MCF 10A (cell line): ENCODE data around the gene MB. TPM values are rescaled to one million over a fixed set of nuclear protein-coding genes. Genes with fewer than 3 reads are reported as not detected.
A peak's percentile ranks its signal among the peaks of the same experiment; 100 is the strongest.

Experiments
- BruUV-seq: library from RNA; stranded (reverse); fragments of 400-500 nt; replicated peaks from 2 replicates; lab custom pipeline; 2021; lab: Mats Ljungman, UMichigan
- CTCF ChIA-PET: fragments of 300-600 bp; sonication (Branson Sonifier 250); formaldehyde crosslinking; extraction: SDS; loops from one replicate; lab custom pipeline; 2021; ENCODE audit warnings: antibody characterized with exemption, inconsistent platforms; lab: Yijun Ruan, JAX
- POLR2A ChIA-PET: fragments of 300-600, 350-650 bp; sonication (Branson Sonifier 250); formaldehyde crosslinking; extraction: SDS; loops from one replicate; lab custom pipeline; 2020; ENCODE audit warnings: antibody characterized with exemption, inconsistent platforms; lab: Yijun Ruan, JAX
- DNase-seq: peaks from one replicate; pipeline ENCODE4 v3.0.0-alpha.2; 2018; ENCODE audit not compliant: unreplicated experiment
- H3K27ac Mint-ChIP-seq: one replicate; pipeline ENCODE4 v1.8.0; 2022; ENCODE audit warnings: mild to moderate bottlenecking, low read depth, mixed read lengths; ENCODE audit not compliant: unreplicated experiment
- H3K27me3 Mint-ChIP-seq: one replicate; pipeline ENCODE4 v1.8.0; 2022; ENCODE audit warnings: mixed read lengths; ENCODE audit not compliant: insufficient read depth, unreplicated experiment
- H3K36me3 Mint-ChIP-seq: one replicate; pipeline ENCODE4 v1.8.0; 2022; ENCODE audit warnings: mild to moderate bottlenecking, moderate library complexity, mixed read lengths; ENCODE audit not compliant: insufficient read depth, unreplicated experiment
- H3K4me1 Mint-ChIP-seq: one replicate; pipeline ENCODE4 v1.8.0; 2022; ENCODE audit warnings: mixed read lengths; ENCODE audit not compliant: insufficient read depth, unreplicated experiment
- H3K4me3 Mint-ChIP-seq: one replicate; pipeline ENCODE4 v1.8.0; 2022; ENCODE audit warnings: mild to moderate bottlenecking, moderate library complexity, mixed read lengths; ENCODE audit not compliant: unreplicated experiment
- H3K9me3 Mint-ChIP-seq: one replicate; pipeline ENCODE4 v1.8.0; 2022; ENCODE audit warnings: mixed read lengths; ENCODE audit not compliant: unreplicated experiment
- CTCF ChIP-seq: fragments of 200-600 bp; IDR thresholded peaks from one replicate; pipeline ENCODE4 v1.8.0; 2022; ENCODE audit warnings: antibody characterized with exemption, mild to moderate bottlenecking; ENCODE audit not compliant: unreplicated experiment
- intact Hi-C: fragments of 100-400 bp; cut with micrococcal nuclease; formaldehyde crosslinking; loops from 2 replicates; pipeline ENCODE4 v1.14.1; 2022
- total RNA-seq: library from RNA; stranded (reverse); gene quantifications from 2 replicates; pipeline ENCODE4 v1.2.3, GENCODE V29; 2022

MB gene
- total RNA-seq, 1 experiment from 2014 or later, result not detected

DNA sequence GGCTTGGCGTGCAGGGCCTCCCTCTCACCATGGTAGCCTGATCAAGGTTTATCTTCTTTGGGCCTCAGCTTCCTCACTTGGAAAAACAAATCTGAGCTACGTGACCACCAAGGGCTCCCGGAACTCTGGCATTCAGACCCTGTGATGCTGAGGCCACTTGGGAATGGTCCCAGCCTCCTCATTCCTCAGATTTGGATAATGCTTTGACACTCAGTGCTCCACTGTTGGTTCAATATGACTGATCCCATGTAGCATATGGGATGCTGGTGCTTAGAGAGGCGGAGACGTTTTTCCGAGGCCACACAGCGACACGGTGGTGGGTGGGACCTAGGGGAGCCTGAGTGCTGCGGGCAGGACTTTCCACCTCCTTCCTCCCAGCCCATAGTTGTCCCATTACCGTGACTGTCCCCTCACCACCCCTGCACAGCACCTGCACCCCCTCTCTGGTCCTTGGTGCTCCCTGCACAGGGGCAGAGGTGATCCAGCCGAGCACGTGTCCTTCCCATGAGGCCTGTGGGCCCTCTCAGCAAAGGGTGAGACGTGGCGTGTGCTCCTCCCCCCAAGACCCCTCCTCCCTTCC is 23.1 kb downstream of the MB start:
- H3K27me3 Mint-ChIP-seq, result no peaks in the 10 kb centered on the region
- TF ChIP-seq CTCF, result no peak
- H3K36me3 Mint-ChIP-seq, result no peaks in the 10 kb centered on the region
- no peak overlapping the region for H3K4me3 Mint-ChIP-seq
- intact Hi-C loops, result no loop called here
- CTCF ChIA-PET, result no interaction called here
- no peaks in the 10 kb centered on the region for H3K9me3 Mint-ChIP-seq
- no TSS peak for BruUV-seq
- POLR2A ChIA-PET, result no interaction called here
- no peak for DNase-seq
- no peak overlapping the region for H3K27ac Mint-ChIP-seq
- H3K4me1 Mint-ChIP-seq, result peaks cover 22% of the 10 kb centered on the region

GRCh38 chr22:35593071-35593890 is 23.8 kb downstream of the MB start:
- Mint-ChIP-seq H3K9me3 (no peaks in the 10 kb centered on the region), H3K4me3 (no peak overlapping the region), H3K27ac (peak overlapping the region; percentile 47), H3K36me3 (no peaks in the 10 kb centered on the region), H3K4me1 (peaks cover 28% of the 10 kb centered on the region), H3K27me3 (no peaks in the 10 kb centered on the region)
- ChIA-PET CTCF (no interaction called here), POLR2A (no interaction called here)
- no peak for TF ChIP-seq CTCF
- DNase-seq, result no peak
- intact Hi-C loops, result no loop called here
- BruUV-seq, result no TSS peak

- ChIA-PET POLR2A (no interaction called here), CTCF (interaction anchor here (0.5 to 1.7 kb wide), 2 partner anchors 10 to 237 kb away, joined by 4 to 9 read pairs; no protein-coding TSS in a partner anchor)
- peak overlapping the region; percentile 47 for H3K27ac Mint-ChIP-seq
- TF ChIP-seq CTCF, result no peak
- no TSS peak for BruUV-seq
- H3K4me1 Mint-ChIP-seq, result peaks cover 28% of the 10 kb centered on the region
- no peaks in the 10 kb centered on the region for H3K36me3 Mint-ChIP-seq
- no peaks in the 10 kb centered on the region for H3K9me3 Mint-ChIP-seq
- H3K4me3 Mint-ChIP-seq, result no peak overlapping the region
- no peaks in the 10 kb centered on the region for H3K27me3 Mint-ChIP-seq
- intact Hi-C loops, result no loop called here
- no peak for DNase-seq
Measured at GRCh38 chr22:35592418-35592967, 24.6 kb downstream of the MB start.

DNA sequence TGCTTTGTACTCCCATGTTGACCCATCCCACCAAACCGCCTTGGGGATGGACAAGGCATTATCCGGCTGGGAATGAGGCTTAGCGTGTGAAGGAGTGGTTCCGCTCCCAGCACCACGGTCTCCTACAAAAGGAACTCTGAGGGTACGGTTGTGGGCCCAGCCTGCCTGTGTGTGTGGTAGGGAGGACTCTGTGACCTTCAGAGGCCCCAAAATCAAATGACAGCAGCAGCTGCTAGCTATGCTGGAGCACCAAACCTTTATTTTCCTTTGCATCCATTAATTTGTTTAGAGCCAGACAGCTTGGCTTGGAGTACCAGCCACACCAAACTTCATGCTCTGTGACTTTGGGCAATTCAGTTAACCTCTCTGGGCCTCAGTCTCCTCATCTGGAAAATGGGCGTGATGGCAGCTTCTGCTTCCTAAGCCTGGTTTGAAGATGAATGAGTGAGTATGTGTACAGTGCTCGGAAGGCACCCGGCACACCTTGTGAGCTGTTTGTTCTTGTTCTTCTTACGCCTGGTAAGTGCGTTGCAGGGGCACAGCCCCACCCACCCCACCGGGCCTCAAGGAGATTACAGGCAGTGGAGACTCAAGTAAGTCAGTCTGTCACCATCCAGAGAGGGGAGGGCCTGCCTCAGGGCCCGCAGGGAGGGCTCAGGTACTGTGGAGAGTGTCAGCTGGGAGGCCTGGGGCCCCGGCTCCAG is 25.3 kb downstream of the MB start:
- no peak for DNase-seq
- TF ChIP-seq CTCF, result no peak
- H3K4me1 Mint-ChIP-seq, result peaks cover 28% of the 10 kb centered on the region
- no peak overlapping the region for H3K27ac Mint-ChIP-seq
- CTCF ChIA-PET, result interaction anchor here (0.5 to 1.7 kb wide), 5 partner anchors 9 to 329 kb away, joined by 3 to 9 read pairs (median 4); no protein-coding TSS in a partner anchor
- H3K27me3 Mint-ChIP-seq, result no peaks in the 10 kb centered on the region
- no peaks in the 10 kb centered on the region for H3K36me3 Mint-ChIP-seq
- intact Hi-C loops, result no loop called here
- BruUV-seq, result no TSS peak
- no peak overlapping the region for H3K4me3 Mint-ChIP-seq
- H3K9me3 Mint-ChIP-seq, result no peaks in the 10 kb centered on the region
- POLR2A ChIA-PET, result no interaction called here
